ENCODE measurements around the gene TPK1.
"Not testable (repeated sequence)": the region's sequence is repeated elsewhere in the genome, so short reads cannot be mapped to it uniquely, and the experiment has no call there.

TPK1 gene

DNA sequence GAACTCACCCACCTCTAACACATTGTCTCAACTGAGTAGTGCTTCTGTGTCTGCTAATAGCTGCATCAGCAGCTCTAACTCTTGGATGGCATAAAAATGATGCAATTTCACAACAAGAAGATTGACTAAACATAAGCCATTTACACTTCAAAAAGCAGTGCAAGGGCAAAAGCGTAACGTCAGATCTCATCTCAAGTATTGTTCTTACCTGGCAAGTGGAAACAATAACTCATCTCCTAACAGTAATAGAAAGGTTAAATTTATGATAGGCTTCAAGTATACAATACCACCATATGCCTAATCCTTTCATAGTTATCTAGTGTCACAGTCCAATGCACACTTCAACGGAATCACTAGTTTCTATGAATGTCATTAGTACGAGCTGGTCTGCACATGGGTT is 14.8 kb downstream of the TPK1 start:
- peak; percentile 33 for DNase-seq

DNA sequence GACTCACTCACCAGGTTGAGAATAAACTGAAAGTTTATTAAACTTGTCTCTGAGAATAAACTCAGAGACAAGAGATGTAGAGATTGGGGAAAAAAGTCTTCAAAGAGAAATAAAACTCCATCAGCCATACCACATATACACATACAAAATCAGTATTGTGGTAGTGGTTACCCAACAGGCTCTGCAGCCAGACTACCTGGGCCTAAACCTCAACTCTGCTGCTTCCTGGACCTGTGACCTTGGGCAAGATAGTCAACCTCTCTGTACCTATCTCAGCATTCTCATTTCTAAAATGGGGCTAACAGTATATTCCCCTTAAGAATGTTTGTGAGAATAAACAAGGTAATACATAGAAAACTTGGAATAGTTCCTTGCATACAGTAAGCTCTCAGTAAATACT is 15.3 kb downstream of the TPK1 start:
- DNase-seq: no peak

DNA sequence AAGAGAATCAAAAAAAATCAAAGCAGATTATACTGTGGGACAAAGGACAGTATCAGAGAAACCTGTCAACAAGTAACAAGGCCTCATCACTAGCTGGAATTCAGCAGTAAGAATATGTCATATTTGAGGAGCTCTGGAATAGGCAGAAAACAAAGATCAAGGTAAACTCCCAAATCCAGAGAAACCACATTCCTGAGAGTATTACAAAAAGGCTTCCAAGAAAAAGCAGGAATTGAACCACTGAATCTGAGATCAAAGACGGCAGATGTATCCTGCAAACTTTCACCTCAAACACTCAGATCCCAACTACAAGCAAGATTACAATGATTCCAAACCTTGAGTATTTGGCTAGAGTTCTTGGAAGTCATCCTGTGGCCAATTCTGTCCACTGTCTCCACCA is 16.3 kb downstream of the TPK1 start:
- DNase-seq: no peak

DNA sequence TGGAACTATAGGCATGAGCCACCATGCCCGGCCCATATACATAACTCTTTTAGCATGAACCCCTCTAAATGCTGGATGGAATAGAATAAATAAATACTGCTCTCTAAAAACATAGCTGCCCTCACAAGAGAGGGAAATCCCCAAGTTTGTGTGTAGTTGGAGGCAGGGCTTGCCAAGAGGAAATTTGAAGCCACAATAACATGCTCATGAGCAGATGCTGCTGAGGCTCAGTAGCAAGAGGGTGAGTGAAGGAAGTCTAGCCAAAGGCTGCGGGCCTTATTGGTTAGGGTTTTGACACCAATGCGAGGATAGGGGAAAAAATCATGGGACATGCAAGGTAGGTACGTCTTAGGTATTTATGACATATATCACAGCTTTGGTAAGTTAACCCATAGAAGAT is 17.3 kb downstream of the TPK1 start:
- DNase-seq: no peak

DNA sequence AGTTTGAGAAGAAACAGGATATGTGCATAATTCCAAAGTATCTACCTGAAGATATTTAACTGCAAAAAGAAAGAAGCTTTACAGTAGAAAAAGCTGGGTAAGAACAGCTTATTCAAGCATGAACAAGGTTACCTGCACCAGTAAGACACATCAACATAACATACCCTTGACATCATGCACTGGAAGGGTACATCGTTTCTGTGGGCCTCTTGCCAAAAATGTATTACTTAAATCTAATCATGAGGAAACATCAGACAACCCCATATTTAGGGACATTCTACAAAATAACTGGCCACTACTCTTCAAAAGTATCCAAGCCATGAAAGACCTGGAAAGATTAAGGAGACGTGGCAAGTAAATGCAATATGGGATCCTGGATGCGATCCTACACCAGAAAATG is 18.9 kb downstream of the TPK1 start:
- no peak for DNase-seq

DNA sequence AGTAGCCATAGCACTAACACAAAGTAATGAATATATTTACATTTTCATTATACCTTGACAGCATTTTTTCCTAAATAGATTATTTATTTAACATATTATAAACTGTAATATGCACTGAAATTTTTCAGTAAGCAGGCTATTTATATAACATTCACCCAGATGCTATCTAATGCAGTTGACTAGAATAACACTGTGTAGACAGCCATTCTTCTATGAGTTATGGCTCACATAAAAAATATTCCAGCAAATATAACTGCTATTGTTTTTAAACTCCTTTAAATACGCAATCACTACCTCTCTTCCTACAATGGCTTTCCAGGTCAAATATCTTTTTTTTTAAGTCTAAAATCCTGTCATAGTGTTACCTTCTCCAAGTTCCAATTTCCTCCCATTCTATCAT is 21.6 kb downstream of the TPK1 start:
- DNase-seq: no peak

DNA sequence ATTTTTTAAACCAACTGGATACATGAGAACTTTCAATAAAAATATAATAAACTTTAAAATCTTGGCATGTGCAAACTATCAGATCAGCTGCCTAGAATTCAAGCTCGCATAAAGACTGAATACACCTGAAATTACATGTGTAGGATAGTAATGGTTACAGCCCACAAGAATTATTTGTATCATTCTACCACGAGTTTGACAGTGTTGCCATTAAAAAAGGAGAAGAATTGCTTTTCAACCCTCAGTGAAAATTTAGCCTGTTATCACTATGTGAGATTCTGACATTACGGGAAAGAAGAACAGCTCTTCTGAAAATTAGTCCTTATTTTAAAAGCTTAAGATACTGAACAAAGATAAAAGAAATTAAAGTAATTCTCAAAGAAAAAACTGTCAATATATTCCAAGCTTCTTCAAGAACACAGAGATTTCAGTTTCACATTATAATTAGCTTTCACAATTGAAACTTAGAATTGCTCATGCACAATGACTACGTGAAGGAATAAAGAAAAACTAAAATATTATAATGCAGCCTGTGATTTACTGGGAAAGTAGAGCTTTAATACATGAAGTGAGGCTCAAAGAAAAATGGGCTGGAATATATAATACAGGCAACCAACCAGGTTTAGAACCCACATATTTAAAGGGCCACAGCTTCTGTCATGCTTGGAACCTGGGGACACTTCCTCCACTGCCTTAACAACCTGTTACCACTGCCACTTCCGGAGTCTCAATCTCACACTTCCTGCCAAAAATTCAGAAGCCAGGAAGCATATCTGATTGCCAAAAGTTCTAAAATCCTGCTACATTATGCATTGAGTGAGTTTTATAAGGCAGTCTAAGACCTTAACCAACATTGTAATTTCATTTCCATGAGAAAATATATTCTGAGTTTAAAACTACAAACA is 23.2 kb downstream of the TPK1 start:
- no peak for DNase-seq

DNA sequence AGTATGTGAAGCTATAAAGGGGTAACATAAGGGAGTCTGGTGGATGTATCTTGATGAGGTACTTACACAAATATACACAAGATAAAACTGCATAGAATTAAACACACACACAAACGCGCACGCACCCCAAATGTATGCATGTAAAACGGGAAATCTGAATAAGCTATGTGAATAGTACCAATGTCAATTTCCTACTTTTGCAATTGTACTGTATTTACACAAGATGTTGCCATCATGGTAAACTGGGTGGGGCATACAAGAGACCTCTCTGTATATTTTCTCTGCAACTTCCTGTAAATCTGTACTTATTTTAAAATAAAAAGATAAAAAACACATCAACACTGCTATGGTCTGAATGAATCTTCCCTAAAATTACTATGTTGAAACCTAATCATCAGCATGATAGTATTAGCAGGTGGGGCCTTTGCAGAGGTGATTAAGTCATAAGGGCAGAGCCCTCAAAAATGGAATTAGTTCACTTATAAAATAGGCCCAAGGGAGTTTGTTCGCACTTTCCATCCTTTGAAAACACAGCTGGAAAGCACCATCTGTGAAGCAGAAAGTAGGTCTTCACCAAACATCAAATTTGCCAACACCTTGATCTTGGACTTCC is 30.1 kb downstream of the TPK1 start:
- no peak for DNase-seq

DNA sequence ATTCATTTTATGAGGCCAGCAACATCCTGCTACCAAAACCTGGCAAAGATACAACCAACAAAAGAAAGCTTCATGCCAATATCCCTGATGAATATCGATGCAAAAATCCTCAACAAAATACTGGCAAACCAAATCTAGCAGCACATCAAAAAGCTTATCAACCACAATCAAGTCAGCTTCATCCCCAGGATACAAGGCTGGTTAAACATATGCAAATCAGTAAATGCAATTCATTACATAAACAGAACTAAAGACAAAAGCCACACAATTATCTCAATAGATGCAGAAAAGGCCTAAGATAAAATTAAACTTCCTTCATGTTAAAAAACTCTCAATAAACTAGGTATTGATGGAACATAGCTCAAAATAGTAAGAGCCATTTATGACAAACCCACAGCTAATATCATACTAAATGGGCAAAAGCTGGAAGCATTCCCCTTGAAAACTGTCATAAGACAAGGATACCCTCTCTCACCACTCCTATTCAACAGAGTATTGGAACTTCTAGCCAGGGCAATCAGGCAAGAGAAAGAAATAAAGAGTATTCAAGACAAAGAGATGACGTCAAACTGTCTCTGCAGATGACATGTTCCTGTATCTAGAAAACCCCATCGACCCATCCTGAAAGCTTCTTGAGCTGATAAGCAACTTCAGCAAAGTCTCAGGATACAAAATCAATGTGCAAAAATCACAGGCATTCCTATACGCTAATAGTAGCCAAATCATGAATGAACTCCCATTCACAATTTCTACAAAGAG is 35.0 kb downstream of the TPK1 start:
- DNase-seq: not testable (repeated sequence)

DNA sequence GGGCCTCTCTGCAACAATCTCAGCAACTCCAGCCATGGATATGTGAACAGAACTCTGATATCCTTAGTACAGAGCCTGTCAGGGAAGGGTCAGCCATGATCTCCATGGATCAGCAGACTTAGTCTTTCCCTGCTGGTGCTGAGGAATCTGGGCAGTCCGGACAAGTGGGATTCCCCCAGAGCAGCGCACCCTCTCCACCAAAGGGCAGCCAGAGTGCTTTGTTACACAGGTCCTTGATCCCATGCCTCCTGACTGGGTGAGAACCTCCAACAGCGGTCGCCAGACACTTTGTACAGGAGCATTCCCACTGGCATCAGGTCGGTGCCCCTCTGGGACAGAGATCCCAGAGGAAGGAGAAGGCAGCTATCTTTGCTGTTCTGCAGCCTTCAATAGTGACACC is 38.9 kb downstream of the TPK1 start:
- DNase-seq: no peak

DNA sequence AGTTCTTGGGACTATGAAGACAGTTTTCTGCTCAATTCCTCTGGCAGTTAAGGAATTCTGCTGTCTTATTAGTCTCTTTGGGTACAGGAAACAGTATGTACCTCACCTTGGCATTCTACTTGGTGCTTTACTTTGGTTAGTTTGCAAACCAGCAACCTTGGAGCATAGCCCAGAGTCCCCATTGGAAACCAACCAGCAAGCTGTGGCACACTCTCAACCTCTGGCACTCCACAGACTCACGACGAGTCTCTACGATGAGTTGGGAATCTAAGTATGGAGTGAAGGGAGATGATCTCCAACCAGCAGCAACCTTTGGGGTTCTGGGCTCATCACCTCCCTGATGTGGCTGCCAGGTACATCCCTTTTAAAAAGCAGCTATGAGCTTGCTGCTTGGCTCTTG is 43.8 kb downstream of the TPK1 start:
- no peak for DNase-seq

DNA sequence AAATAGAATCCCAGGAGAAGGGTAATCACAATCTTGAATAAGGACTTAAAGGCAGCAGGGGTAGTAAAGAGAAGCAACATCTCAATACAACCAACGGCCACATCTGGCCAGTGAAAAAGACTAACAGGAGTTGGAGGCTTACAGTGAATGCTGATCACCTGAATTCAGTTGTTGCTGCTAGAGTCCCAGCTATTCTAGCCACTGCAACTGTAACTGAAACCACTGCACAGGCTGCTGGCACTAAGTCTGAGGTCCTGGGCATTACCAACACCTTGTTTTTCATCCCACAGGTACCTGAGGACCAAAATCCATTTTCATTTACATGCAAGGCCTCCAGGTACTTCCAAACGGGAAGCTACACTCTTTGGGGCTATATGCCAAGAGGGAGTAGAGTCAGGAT is 44.4 kb downstream of the TPK1 start:
- no peak for DNase-seq

DNA sequence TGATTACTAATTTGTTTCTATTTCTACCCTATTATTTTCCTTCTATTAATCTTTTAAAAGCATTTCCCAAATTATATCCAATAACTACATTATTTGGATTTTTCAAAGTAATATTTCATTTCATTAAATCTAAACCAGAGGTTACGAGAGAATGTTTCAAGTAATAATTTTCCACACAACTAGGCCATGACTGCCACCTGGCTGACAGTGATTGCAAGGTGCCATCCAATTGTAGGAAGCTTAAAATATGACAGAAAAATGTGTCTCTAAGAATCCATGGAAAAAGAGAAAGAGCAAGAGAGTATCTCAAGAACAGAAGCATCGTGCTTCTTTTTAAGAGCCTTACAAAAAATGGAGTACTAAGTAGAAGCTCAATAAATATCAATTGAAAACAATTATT is 48.7 kb downstream of the TPK1 start:
- DNase-seq: no peak

DNA sequence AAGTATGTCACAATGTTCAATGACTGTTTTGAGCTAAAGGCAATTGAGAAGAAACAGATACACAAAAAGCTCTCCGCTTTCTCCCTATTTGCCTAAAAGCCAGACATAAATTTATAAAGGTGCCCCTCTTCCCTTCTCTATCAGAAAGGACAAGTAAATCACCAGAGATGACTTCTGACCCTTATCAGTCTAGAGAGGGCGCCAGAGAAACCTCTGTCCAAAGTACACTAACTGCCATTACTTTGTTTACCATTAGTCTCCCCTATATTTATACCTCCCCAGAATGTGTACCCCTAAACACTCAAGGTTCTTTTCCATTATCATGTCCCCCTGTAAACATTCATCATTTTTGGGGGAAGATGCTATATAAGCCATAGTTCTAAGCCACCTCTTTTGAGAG is 49.3 kb downstream of the TPK1 start:
- DNase-seq: no peak

DNA sequence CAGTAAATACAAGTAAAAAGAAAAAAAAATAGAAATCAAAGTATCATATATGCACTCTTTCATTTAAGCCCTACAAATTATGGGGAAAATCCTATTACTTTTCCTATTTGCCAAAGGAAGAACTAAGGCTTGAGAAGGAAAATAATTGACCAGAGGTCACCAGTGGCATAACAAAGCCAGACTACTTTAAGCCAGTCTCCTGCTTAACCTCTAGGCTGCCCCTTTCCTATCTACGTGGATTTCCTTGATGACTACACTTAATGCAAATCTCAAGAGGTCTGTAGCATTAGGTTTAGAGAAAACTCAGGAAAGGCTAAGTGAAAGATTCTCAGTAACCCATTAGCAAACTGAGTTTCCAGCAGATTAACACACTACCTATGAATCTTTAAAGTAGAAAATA is 49.8 kb downstream of the TPK1 start:
- no peak for DNase-seq

DNA sequence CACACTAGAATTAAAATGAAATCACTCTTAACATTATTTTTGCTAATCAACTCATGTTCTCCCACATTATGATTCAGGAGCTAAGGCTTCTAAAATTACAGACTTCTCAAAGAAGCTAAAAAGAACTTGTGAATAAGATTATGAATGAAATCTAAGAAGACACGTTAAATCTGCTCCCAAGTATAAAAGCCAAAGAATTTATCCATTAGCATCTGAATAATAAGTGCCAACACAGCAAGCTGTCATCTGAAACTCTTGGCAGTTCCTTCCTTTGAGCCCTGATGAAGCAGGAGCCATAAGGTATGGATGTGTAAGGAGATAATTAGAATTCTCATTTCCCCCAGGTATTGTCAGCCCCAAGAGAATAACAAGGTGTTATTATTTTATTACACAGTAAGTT is 50.3 kb downstream of the TPK1 start:
- no peak for DNase-seq

DNA sequence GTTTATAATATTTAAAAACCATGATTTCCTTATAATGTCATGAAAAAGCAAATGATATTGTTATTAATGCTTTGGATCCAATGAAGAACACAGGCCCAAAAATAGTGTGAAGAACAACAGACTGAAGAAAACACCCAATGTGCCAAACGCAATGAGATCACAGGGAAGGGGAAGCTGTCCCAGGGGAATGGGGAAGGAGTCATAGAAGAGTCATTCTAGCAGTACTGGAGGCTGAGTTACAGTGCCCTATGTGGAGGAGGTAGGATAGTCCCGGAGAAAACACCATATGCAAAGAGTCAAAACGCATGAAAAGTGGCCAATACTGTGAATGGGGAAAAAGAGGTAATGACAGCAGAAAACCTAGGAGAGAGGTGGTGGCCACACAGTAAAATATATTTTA is 50.9 kb downstream of the TPK1 start:
- no peak for DNase-seq

DNA sequence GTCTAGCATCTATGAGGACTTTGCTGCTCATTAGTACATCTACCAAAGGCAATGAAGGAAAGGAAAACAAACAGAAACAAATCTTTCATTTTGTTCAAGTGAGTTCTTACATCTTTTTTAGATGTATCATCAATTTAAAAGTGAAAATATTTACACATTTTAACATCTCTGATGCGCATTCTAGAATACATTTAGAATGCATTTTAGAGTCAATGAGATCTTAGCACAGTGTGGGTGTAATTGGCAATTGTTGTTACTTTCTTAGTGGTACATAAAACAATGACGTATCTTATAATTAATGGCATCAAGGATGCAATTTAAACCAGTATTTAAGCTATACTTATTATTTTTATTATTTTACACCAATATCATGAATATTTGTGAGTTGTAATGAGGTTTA is 51.4 kb downstream of the TPK1 start:
- no peak for DNase-seq

DNA sequence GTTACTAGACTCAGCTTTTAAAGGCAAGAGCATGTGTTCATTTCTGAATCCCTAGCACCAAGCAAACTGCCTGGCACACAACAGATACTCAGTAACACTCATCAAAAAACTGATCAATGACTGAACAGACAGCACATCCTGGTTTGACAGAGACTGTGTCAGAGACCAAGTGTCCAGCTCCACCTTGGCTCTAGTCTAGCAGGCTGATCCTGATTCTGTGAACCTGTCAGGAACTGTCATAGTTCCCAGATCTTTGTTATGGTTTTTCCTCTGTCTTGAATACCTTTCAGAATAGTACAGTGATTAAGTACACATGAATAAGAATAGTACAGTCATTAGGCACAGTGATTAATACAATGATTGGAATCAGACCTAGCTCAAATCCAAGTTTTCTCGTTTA is 53.0 kb downstream of the TPK1 start:
- DNase-seq: no peak

DNA sequence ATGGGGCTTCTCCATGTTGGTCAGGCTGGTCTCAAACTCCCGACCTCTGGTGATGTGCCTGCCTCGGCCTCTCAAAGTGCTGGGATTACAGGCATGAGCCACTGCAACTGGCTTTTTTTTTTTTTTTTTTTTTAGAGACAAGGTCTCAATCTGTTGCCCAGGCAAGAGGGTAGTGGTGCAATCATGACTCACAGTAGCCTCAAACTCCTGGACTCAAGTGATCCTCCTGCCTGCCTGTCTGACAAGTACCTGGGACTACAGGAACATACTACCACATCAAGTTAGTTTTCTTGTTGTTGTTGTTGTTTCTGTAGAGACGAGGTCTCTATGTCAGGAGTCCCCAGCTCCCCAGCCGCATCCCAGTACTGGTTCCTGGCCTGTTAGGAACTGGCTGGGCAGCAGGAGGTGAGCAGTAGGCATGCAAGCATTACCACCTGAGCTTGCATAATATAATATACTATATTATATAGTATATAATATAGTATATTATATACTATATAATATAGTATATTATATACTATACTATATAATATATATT is 55.7 kb downstream of the TPK1 start:
- DNase-seq: no peak

DNA sequence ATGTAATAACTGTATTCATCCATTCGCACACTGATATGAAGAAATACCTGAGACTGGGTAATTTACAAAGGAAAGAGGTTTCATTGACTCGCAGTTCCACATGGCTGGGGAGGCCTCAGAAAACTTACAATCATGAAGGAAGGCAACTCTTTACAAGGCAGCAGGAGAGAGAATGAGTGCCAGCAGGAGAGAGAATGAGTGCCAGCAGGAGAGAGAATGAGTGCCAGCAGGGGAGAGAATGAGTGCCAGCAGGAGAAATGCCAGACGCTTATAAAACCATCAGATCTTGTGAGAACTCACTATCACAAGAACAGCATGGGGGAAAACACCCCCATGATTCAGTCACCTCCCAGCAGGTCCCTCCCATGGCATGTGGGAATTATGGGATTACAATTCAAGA is 58.0 kb downstream of the TPK1 start:
- not testable (repeated sequence) for DNase-seq

DNA sequence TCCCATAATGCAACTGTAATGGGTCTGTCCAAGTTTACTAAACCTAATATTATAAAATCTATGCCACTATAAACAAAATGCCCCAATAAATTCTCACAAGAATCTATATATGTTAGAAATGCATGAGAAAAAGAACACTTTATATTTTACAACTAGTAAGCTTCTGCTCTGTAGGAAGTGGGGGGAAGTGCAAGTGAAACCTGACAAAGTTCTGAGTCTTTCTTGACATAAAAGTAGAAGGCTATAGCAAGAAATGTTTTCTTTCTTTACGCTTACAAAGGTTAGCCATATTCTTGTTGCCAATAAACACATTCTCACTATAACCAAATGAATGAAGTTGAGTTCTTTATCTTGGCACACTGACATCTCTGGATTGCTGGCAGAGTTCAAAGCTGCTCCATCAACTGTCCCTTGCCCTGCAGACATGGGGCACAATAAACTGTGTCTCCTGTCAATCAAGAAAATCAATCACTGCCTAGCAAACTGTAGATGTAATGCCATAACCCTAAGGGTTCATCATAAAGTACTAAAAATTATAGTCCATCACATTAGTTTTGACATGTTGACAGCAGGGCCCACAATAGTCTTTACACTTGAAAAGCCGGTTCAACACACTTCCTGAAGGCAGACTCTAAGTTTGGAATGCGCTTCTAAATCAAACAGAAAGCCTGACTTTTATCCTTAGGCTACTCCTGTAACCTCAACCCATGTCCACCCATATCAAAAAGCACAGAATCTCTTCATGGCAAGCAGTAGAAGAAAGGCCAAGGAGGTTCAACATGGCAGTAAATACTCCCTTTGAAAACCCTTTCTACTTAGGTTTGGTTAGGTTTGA is 58.6 kb downstream of the TPK1 start:
- DNase-seq: no peak

DNA sequence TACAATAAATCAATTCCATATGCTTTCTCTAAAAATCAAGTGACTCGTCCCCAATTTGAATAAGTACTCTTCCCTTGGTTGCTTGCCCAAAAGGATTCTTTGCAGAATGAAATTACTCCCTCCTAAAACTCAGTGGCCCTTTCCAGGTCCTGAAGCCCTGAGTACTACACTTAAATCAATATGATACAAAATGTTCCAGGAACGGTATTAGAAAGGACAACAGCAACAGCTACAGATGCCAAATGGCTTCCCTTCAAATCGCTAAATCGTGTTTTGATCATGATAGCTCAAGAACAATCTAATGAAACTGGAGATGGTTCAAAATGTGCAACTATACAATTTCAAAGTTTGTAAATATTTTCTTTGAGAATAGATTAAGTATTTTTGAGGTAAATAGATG is 59.4 kb downstream of the TPK1 start:
- no peak for DNase-seq

Data from NCI-H146 (cell line).